ENCODE data around the gene DEXI.

DEXI gene

DNA sequence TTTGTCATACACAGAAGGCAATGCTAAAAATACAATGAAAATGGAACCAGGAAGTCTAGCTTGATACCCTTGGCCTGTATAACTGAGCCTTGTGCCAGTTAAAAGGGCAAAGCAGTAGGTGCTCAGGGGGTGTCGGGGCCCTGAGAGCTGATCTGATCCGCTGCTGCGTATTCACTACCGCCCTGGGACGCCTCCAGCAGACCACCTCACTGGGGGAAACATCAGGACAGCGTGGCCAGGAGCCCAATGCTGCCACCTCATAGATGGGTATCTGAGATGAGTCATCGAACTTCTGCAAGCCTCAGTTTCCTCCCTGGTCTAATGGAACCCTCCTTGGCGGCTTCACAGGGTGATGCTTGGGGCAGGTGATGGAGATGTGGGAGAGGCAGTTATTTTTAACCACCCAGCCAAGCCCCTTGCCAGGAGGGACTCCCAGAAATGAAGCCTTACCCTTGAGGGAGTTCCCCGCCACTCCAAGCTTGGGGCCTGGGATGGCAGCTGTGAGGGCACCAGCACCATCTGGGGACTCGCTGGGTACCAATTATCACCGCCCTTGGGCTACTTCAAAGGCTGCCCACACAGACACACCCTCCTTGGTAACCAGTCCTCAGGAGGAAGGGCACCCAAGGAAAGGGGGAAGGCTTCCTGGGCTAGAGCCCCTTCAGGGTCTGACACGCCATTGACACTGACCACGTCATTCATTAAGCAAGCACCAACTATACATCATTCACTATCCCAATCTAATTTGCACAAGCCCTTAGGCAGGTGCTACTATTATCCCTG, 7.8 kb downstream of the DEXI start:
- no peak overlapping the region for H3K4me3 ChIP-seq (ENCODE audit: insufficient read depth, low read length, poor library complexity, severe bottlenecking)
- H3K27ac ChIP-seq (ENCODE audit: low read depth, low read length) = no peak overlapping the region
- no peaks in the 10 kb centered on the region for H3K9me3 ChIP-seq (ENCODE audit: insufficient read depth, low read length)
- no peaks in the 10 kb centered on the region for H3K27me3 ChIP-seq (ENCODE audit: low read length)
- H3K9ac ChIP-seq (ENCODE audit: low read length) = no peak overlapping the region
- H3K9me2 ChIP-seq (replicated peaks; ENCODE audit: insufficient read depth, low read length) = no peaks in the 10 kb centered on the region
- H2AFZ ChIP-seq (ENCODE audit: low read depth, low read length, severe bottlenecking) = no peak overlapping the region
- 0 out of 2 replicates have a peak, but pooled peaks cover 5% of the 10 kb centered on the region for H3K79me2 ChIP-seq (ENCODE audit: insufficient read depth, low read length)
- no peaks in the 10 kb centered on the region for H3F3A ChIP-seq (ENCODE audit: insufficient read depth)
- no peak for TF ChIP-seq EZH2phosphoT487 (conservative IDR thresholded peaks at IDR 0.05; ENCODE audit: low read length)
- TF ChIP-seq CTCF (IDR thresholded peaks at IDR 0.05; ENCODE audit: insufficient read depth, low read length, poor library complexity, severe bottlenecking) = no peak
- H3K36me3 ChIP-seq (ENCODE audit: low read length) = no peaks in the 10 kb centered on the region
- H3K4me2 ChIP-seq (ENCODE audit: low read depth, low read length, poor library complexity, severe bottlenecking) = no peak overlapping the region
- no peaks in the 10 kb centered on the region for H4K20me1 ChIP-seq (ENCODE audit: low read depth, low read length)

- Histone ChIP-seq H3K9me3 (ENCODE audit: insufficient read depth, low read length) (no peaks in the 10 kb centered on the region), H3K79me2 (ENCODE audit: insufficient read depth, low read length) (0 out of 2 replicates have a peak, but pooled peaks cover 5% of the 10 kb centered on the region), H2AFZ (ENCODE audit: low read depth, low read length, severe bottlenecking) (no peak overlapping the region), H3K36me3 (ENCODE audit: low read length) (no peaks in the 10 kb centered on the region), H3F3A (ENCODE audit: insufficient read depth) (no peaks in the 10 kb centered on the region), H3K9me2 (replicated peaks; ENCODE audit: insufficient read depth, low read length) (no peaks in the 10 kb centered on the region), H4K20me1 (ENCODE audit: low read depth, low read length) (no peaks in the 10 kb centered on the region), H3K9ac (ENCODE audit: low read length) (no peak overlapping the region), H3K27me3 (ENCODE audit: low read length) (no peaks in the 10 kb centered on the region), H3K4me2 (ENCODE audit: low read depth, low read length, poor library complexity, severe bottlenecking) (no peak overlapping the region), H3K27ac (ENCODE audit: low read depth, low read length) (no peak overlapping the region), H3K4me3 (ENCODE audit: insufficient read depth, low read length, poor library complexity, severe bottlenecking) (no peak overlapping the region)
- no peak for TF ChIP-seq EZH2phosphoT487 (conservative IDR thresholded peaks at IDR 0.05; ENCODE audit: low read length)
- TF ChIP-seq CTCF (IDR thresholded peaks at IDR 0.05; ENCODE audit: insufficient read depth, low read length, poor library complexity, severe bottlenecking) = no peak
Measured at GRCh38 chr16:10933865-10934264, 8.4 kb downstream of the DEXI start.

- no peaks in the 10 kb centered on the region for H3F3A ChIP-seq (ENCODE audit: insufficient read depth)
- no peaks in the 10 kb centered on the region for H3K9me2 ChIP-seq (replicated peaks; ENCODE audit: insufficient read depth, low read length)
- no peak overlapping the region for H3K9ac ChIP-seq (ENCODE audit: low read length)
- H3K9me3 ChIP-seq (ENCODE audit: insufficient read depth, low read length) = no peaks in the 10 kb centered on the region
- H3K4me3 ChIP-seq (ENCODE audit: insufficient read depth, low read length, poor library complexity, severe bottlenecking) = no peak overlapping the region
- H3K27ac ChIP-seq (ENCODE audit: low read depth, low read length) = no peak overlapping the region
- H2AFZ ChIP-seq (ENCODE audit: low read depth, low read length, severe bottlenecking) = no peak overlapping the region
- no peaks in the 10 kb centered on the region for H3K36me3 ChIP-seq (ENCODE audit: low read length)
- H4K20me1 ChIP-seq (ENCODE audit: low read depth, low read length) = no peaks in the 10 kb centered on the region
- H3K27me3 ChIP-seq (ENCODE audit: low read length) = no peaks in the 10 kb centered on the region
- H3K79me2 ChIP-seq (ENCODE audit: insufficient read depth, low read length) = 0 out of 2 replicates have a peak, but pooled peaks cover 5% of the 10 kb centered on the region
- no peak overlapping the region for H3K4me2 ChIP-seq (ENCODE audit: low read depth, low read length, poor library complexity, severe bottlenecking)
- TF ChIP-seq EZH2phosphoT487 (conservative IDR thresholded peaks at IDR 0.05; ENCODE audit: low read length) = no peak
- no peak for TF ChIP-seq CTCF (IDR thresholded peaks at IDR 0.05; ENCODE audit: insufficient read depth, low read length, poor library complexity, severe bottlenecking)
Measured at GRCh38 chr16:10932959-10933710, 9.1 kb downstream of the DEXI start.
